HepG2 (cell line): ENCODE data around the gene CDK6. TPM values are rescaled to one million over a fixed set of nuclear protein-coding genes. Genes with fewer than 3 reads are reported as not detected.

ENCODE experiments used
- BRD4 ChIP-seq: sonication (generic); formaldehyde crosslinking; IDR thresholded peaks from 2 replicates; pipeline ENCODE4 v1.4.0; 2020; ENCODE audit warnings: missing genetic modification reagents
- CSRNP2 ChIP-seq: sonication (generic); formaldehyde crosslinking; conservative IDR thresholded peaks from 2 replicates; pipeline ENCODE4 v1.8.0; 2022; ENCODE audit warnings: low read depth, missing genetic modification reagents
- GTF2F1 ChIP-seq: fragments of 150-350 bp; IDR thresholded peaks from 2 replicates; pipeline ENCODE4 v1.6.1; 2014; ENCODE audit warnings: low read length
- POLR2A ChIP-seq, 2 experiments: IDR thresholded peaks; 2 replicates each; pipeline ENCODE4 v1.6.1; 2011; ENCODE audit warnings: low read depth in 2 of 2, low read length in 2 of 2, mild to moderate bottlenecking in 1 of 2, moderate library complexity in 1 of 2; ENCODE audit not compliant: insufficient read depth in 1 of 2
- RFXAP ChIP-seq: sonication (generic); formaldehyde crosslinking; IDR thresholded peaks from 2 replicates; pipeline ENCODE4 v1.4.0; 2020; ENCODE audit warnings: missing genetic modification reagents, borderline replicate concordance
- THYN1 ChIP-seq: sonication (generic); formaldehyde crosslinking; IDR thresholded peaks from 2 replicates; pipeline ENCODE4 v1.8.1; 2023; ENCODE audit warnings: low read depth, mild to moderate bottlenecking, moderate library complexity, missing genetic modification reagents, borderline replicate concordance
- TMF1 ChIP-seq: sonication (generic); formaldehyde crosslinking; IDR thresholded peaks from 2 replicates; pipeline ENCODE4 v1.8.1; 2022; ENCODE audit warnings: low read depth, missing genetic modification reagents
- XRCC5 ChIP-seq: fragments of 200-400 bp; formaldehyde crosslinking; optimal IDR thresholded peaks from 2 replicates; pipeline ENCODE3; 2017; ENCODE audit warnings: mild to moderate bottlenecking, low read length
- ZBTB42 ChIP-seq: sonication (generic); formaldehyde crosslinking; IDR thresholded peaks from 2 replicates; pipeline ENCODE4 v1.5.0; 2020; ENCODE audit warnings: mild to moderate bottlenecking, missing genetic modification reagents
- ZFP36 ChIP-seq: fragments of 150-350 bp; IDR thresholded peaks from 2 replicates; pipeline ENCODE4 v1.6.1; 2018; ENCODE audit warnings: borderline replicate concordance, low read length, low read depth; ENCODE audit not compliant: partially characterized antibody
- ZFX ChIP-seq: sonication (generic); formaldehyde crosslinking; IDR thresholded peaks from 2 replicates; pipeline ENCODE4 v1.4.0; 2020; ENCODE audit warnings: mild to moderate bottlenecking, low read depth, missing genetic modification reagents, moderate library complexity
- ZNF121 ChIP-seq: sonication (generic); formaldehyde crosslinking; IDR thresholded peaks from 2 replicates; pipeline ENCODE4 v1.5.0; 2020; ENCODE audit warnings: mild to moderate bottlenecking, missing genetic modification reagents
- ZNF17 ChIP-seq: sonication (generic); formaldehyde crosslinking; IDR thresholded peaks from 2 replicates; pipeline ENCODE4 v1.5.0; 2020; ENCODE audit warnings: mild to moderate bottlenecking, missing genetic modification reagents
- ZNF205 ChIP-seq: IDR thresholded peaks from 2 replicates; pipeline ENCODE4 v1.6.1; 2018; ENCODE audit warnings: missing biosample characterization, missing genetic modification reagents
- ZNF225 ChIP-seq: sonication (generic); formaldehyde crosslinking; IDR thresholded peaks from 2 replicates; pipeline ENCODE4 v1.4.0; 2020; ENCODE audit warnings: mild to moderate bottlenecking, missing genetic modification reagents
- ZNF235 ChIP-seq: sonication (generic); formaldehyde crosslinking; IDR thresholded peaks from 2 replicates; pipeline ENCODE4 v1.8.1; 2023; ENCODE audit warnings: mild to moderate bottlenecking, missing genetic modification reagents, borderline replicate concordance
- ZNF530 ChIP-seq: sonication (generic); formaldehyde crosslinking; IDR thresholded peaks from 2 replicates; pipeline ENCODE4 v1.5.0; 2020; ENCODE audit warnings: low read depth, mild to moderate bottlenecking, missing genetic modification reagents
- ZNF562 ChIP-seq: sonication (generic); formaldehyde crosslinking; IDR thresholded peaks from 2 replicates; pipeline ENCODE4 v1.8.0; 2022; ENCODE audit warnings: missing genetic modification reagents, borderline replicate concordance
- ZNF580 ChIP-seq: IDR thresholded peaks from 2 replicates; pipeline ENCODE4 v1.6.1; 2016; ENCODE audit warnings: low read depth, borderline replicate concordance
- ZNF800 ChIP-seq: sonication (generic); formaldehyde crosslinking; IDR thresholded peaks from 2 replicates; pipeline ENCODE4 v1.4.0; 2020; ENCODE audit warnings: missing genetic modification reagents
- polyA plus RNA-seq, 8 experiments: library from polyadenylated mRNA; depleted of rRNA in 3 of 8; stranded (reverse) in 7 of 8; unstranded in 1 of 8; fragments of >200 nt; fragmentation: Illumina TruSeq in 4 of 8; extraction: Trizol in 4 of 8; gene quantifications; 2 replicates each; pipeline versions ENCODE4 v1.2.1 to v1.2.3, GENCODE V29; 2011 to 2016; ENCODE audit warnings: low read depth in 4 of 8, missing spikeins in 1 of 8, mixed read lengths in 1 of 8; ENCODE audit not compliant: insufficient read depth in 1 of 8
- total RNA-seq, 5 experiments: library from RNA; depleted of rRNA; stranded (reverse); fragments of >200 nt; fragmentation: Illumina TruSeq; extraction: Trizol; gene quantifications; 2 replicates each; pipeline ENCODE4 v1.2.3, GENCODE V29; 2016; ENCODE audit warnings: low read depth in 1 of 5
- TF ChIP-seq, protein P1 (sequence below): sonication (generic); formaldehyde crosslinking; IDR thresholded peaks from 2 replicates; pipeline ENCODE4 v1.5.0; 2020; ENCODE audit warnings: mild to moderate bottlenecking, missing genetic modification reagents
- TF ChIP-seq, protein P2 (sequence below): sonication (generic); formaldehyde crosslinking; IDR thresholded peaks from 2 replicates; pipeline ENCODE4 v1.8.1; 2023; ENCODE audit warnings: mild to moderate bottlenecking, moderate library complexity, missing genetic modification reagents

The CDK6 gene
- total and polyA plus RNA-seq, 2 of the 13 experiments (the other 11 are each of a cell fraction or from before 2014, with no cell fraction given) = 34.6 to 90.8 TPM

- no peak for TF ChIP-seq CSRNP2 (CRISPR knock-in tag)
- TF ChIP-seq ZNF205 (CRISPR knock-in tag) = peak; percentile 43; the same call in 1 of the 2 replicates
- peak; percentile 66 for TF ChIP-seq XRCC5
- no peak for TF ChIP-seq ZNF530
- 0 out of 4 replicates have a peak, but pooled peaks have one; percentile 18 to 32 for TF ChIP-seq POLR2A (IDR thresholded peaks at IDR 0.05; ENCODE audit: insufficient read depth in 1 of 2, low read depth in 2 of 2, low read length in 2 of 2)
- TF ChIP-seq TMF1 (CRISPR knock-in tag) = no peak; the same call in 1 of the 2 replicates
- no peak for TF ChIP-seq ZNF121 (CRISPR knock-in tag)
- TF ChIP-seq ZNF562 (CRISPR knock-in tag) = no peak
- no peak for TF ChIP-seq GTF2F1
- TF ChIP-seq, protein P1, sequence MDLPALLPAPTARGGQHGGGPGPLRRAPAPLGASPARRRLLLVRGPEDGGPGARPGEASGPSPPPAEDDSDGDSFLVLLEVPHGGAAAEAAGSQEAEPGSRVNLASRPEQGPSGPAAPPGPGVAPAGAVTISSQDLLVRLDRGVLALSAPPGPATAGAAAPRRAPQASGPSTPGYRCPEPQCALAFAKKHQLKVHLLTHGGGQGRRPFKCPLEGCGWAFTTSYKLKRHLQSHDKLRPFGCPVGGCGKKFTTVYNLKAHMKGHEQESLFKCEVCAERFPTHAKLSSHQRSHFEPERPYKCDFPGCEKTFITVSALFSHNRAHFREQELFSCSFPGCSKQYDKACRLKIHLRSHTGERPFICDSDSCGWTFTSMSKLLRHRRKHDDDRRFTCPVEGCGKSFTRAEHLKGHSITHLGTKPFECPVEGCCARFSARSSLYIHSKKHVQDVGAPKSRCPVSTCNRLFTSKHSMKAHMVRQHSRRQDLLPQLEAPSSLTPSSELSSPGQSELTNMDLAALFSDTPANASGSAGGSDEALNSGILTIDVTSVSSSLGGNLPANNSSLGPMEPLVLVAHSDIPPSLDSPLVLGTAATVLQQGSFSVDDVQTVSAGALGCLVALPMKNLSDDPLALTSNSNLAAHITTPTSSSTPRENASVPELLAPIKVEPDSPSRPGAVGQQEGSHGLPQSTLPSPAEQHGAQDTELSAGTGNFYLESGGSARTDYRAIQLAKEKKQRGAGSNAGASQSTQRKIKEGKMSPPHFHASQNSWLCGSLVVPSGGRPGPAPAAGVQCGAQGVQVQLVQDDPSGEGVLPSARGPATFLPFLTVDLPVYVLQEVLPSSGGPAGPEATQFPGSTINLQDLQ (CRISPR knock-in tag) = no peak
- peak; percentile 77 for TF ChIP-seq ZNF580 (CRISPR knock-in tag)
- TF ChIP-seq, protein P2, sequence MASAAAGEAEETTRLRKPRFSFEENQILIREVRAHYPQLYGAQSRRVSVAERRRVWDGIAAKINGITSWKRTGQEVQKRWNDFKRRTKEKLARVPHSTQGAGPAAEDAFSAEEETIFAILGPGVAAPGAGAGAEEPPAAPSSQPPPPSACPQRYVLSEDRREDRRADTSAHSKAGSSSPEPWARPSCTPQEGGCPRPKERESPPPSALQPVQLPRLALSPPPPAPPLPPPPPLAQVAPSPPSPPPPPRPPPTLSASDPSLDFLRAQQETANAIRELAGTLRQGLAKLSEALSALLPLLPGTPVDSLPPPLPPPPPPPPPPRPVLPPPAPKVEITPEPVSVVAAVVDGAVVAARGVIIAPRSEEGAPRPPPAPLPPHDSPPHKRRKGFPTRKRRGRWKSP = no peak
- TF ChIP-seq ZBTB42 (CRISPR knock-in tag) = 0 out of 2 replicates have a peak, but pooled peaks have one; percentile 14
- no peak for TF ChIP-seq ZFP36
- TF ChIP-seq ZFX (CRISPR knock-in tag) = peak; percentile 80
- peak; percentile 68; the same call in 1 of the 2 replicates for TF ChIP-seq BRD4 (CRISPR knock-in tag)
- peak; percentile 77; the same call in 1 of the 2 replicates for TF ChIP-seq ZNF800 (CRISPR knock-in tag)
- peak; percentile 54; the same call in 1 of the 2 replicates for TF ChIP-seq RFXAP (CRISPR knock-in tag)
- TF ChIP-seq ZNF17 (CRISPR knock-in tag) = no peak
- no peak for TF ChIP-seq ZNF225 (CRISPR knock-in tag)
- TF ChIP-seq THYN1 = no peak
- peak; percentile 86; the same call in 1 of the 2 replicates for TF ChIP-seq ZNF235 (CRISPR knock-in tag)
Measured at GRCh38 chr7:92833024-92833765, 3.2 kb downstream of the CDK6 start (continued).
